ENCODE results near the gene SPR.

SPR gene

DNA sequence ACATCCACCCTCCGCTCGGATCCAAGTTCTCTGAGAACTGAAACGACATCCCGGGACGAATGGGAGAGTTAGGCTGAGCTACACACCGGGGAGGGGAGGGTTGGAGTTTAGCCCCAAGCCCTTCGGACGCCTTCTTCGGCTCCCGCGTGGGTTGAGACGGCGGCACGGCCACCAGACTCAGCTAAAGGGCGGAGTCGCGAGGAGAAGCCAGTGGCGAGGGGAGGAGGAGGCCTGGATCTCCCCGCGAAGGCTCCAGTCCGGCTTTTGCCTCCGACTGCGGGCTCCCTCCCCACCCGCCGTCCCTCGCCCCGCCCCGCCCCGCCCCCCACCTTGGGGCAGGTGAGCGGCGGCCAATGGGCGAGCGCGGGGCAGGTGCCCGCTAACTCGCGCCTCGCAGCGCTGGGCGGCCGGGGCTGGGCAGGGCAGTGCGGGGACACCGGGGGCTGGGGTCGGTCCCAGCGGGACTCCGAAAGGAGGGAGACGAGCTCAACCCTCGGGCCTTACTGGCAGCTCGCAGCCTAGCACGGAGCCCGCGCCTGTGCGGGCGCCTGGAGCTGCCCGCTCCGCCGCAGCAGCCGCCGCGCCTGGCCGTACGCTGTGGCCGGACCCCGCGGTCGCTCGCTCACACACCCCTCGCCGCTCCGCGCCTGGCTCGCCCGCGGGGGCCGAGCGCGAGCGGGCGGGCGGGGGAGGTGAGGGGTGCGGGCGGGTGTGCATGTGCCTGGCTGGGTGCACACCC, 30.1 kb downstream of the SPR start, which contains the start of gene EMX1:
EMX1 (plus strand) TSS at position 382 of the 739 bp plus-strand sequence; CDS start at position 716, 334 bp downstream.
- Histone ChIP-seq H3K27me3 (ENCODE audit: insufficient read depth, low read depth, severe bottlenecking) (peaks cover 32% of the 10 kb centered on the region), H3K36me3 (peaks cover 14% of the 10 kb centered on the region), H3K9me3 (ENCODE audit: severe bottlenecking) (peaks cover 7% of the 10 kb centered on the region), H3K4me3 (ENCODE audit: low read depth, low read length) (peak within 1 kb of the TSS; percentile 59), H3K27ac (peak within 1 kb of the TSS; percentile 65)
- DNase-seq, result peak; percentile 93
- TF ChIP-seq, protein P1, sequence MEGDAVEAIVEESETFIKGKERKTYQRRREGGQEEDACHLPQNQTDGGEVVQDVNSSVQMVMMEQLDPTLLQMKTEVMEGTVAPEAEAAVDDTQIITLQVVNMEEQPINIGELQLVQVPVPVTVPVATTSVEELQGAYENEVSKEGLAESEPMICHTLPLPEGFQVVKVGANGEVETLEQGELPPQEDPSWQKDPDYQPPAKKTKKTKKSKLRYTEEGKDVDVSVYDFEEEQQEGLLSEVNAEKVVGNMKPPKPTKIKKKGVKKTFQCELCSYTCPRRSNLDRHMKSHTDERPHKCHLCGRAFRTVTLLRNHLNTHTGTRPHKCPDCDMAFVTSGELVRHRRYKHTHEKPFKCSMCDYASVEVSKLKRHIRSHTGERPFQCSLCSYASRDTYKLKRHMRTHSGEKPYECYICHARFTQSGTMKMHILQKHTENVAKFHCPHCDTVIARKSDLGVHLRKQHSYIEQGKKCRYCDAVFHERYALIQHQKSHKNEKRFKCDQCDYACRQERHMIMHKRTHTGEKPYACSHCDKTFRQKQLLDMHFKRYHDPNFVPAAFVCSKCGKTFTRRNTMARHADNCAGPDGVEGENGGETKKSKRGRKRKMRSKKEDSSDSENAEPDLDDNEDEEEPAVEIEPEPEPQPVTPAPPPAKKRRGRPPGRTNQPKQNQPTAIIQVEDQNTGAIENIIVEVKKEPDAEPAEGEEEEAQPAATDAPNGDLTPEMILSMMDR (IDR thresholded peaks at IDR 0.05; ENCODE audit: low read depth, low read length), result no peak

DNA sequence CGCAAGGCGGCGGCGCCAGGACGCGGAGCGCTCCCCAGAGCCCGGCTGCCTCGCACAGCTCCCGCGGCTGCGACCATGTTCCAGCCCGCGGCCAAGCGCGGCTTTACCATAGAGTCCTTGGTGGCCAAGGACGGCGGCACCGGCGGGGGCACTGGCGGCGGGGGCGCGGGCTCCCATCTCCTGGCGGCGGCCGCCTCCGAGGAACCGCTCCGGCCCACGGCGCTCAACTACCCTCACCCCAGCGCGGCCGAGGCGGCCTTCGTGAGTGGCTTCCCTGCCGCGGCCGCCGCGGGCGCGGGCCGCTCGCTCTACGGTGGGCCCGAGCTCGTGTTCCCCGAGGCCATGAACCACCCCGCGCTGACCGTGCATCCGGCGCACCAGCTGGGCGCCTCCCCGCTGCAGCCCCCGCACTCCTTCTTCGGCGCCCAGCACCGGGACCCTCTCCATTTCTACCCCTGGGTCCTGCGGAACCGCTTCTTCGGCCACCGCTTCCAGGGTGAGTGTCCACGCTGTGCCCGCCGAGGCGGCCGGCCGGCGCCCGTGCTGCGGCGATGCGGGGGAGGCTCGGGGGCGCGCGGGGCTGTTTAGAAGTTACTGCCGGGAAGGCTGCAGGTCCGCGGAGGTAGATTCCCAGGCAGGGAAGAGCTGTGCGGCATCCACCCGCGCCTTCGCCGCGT, 30.8 kb downstream of the SPR start:
- H3K27me3 ChIP-seq (ENCODE audit: insufficient read depth, low read depth, severe bottlenecking), result peaks cover 32% of the 10 kb centered on the region
- peak overlapping the region; percentile 65 for H3K27ac ChIP-seq
- H3K4me3 ChIP-seq (ENCODE audit: low read depth, low read length), result peak overlapping the region; percentile 59
- peaks cover 7% of the 10 kb centered on the region for H3K9me3 ChIP-seq (ENCODE audit: severe bottlenecking)
- peaks cover 14% of the 10 kb centered on the region for H3K36me3 ChIP-seq
- TF ChIP-seq, protein P1 (IDR thresholded peaks at IDR 0.05; ENCODE audit: low read depth, low read length), result no peak
- peak; percentile 56 for DNase-seq

DNA sequence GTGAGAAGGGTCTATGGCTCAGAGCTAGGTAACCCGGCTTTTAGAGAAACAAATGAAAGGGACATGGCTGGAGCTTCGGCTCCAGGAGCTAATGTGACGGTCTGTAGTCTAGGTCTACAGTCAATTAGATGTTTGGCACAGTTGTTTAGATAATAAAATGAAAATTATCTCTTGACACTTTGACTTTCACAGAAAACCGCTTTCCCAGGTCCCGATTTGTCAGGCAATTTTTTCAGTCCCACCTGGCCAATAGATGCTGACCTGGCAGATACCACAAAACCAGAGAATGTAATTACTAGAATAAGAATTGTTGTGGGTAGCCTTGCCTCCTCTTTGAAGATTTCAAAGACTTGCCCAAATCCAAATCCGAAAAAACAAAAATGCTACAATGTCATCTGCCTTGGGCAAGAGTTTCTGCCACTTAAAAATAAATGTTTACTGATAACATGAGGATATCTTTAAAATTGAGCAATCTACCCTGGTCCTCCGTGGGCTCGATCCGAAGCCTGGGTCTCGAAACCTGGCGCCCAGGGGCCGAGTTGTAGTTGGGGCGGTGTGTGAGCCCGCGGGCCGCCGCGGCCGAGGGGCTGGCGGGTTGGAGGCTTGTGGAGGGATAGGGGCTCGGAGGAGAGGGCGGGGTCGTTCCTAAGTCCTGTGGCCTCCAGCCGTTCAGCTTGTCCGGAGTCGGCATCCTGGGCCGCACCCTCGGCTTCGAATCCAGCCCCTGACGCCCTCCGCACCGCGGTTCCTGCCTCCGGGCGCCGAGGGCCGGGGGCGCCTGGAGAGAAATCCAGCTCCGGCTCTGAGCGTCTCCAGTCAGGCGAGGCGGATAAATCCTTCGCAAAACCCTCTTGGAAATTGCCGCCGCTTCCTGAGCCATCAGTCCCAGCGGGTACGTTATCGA, 32.5 kb downstream of the SPR start:
- TF ChIP-seq, protein P1 (IDR thresholded peaks at IDR 0.05; ENCODE audit: low read depth, low read length), result no peak
- H3K9me3 ChIP-seq (ENCODE audit: severe bottlenecking), result peaks cover 7% of the 10 kb centered on the region
- DNase-seq, result peak; percentile 65
- no peak overlapping the region for H3K27ac ChIP-seq
- peak overlapping the region; percentile 59 for H3K4me3 ChIP-seq (ENCODE audit: low read depth, low read length)
- peaks cover 32% of the 10 kb centered on the region for H3K27me3 ChIP-seq (ENCODE audit: insufficient read depth, low read depth, severe bottlenecking)
- H3K36me3 ChIP-seq, result peaks cover 16% of the 10 kb centered on the region

DNA sequence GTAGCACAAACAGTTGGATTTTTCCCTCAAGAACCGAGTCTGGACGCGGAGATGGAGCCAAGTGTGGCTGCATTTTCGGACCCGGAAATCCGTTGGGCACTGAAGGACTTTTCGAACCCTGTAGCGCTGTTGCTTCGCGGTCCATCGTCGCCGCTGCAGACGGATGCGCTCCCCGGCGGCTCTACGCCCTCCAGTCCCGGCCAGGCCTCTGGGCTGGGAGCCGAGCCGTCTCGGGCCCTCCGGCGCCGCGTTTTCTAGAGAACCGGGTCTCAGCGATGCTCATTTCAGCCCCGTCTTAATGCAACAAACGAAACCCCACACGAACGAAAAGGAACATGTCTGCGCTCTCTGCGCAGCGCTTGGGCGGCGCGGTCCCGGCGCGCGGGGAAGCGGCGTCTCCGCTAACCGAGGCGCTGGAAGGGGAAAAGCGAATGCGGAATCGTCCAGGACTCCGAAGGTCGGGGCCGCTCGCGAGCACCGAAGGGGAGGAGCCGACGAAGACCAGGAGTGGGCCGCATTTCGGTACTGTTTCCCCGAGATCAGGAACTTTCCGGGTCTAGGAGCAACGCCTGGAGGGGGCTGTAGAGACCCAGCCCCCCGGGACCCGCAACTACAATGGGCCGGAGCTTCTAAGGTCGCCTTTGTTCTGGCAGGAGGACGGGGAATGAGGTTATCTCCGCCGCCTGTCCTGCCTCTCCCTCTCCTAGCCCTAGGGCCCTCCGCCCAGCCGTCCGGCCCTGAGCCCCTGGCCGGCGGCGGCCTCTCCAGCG, 33.3 kb downstream of the SPR start:
- no peak for DNase-seq
- Histone ChIP-seq H3K9me3 (ENCODE audit: severe bottlenecking) (peaks cover 7% of the 10 kb centered on the region), H3K4me3 (ENCODE audit: low read depth, low read length) (peak overlapping the region; percentile 22), H3K27me3 (ENCODE audit: insufficient read depth, low read depth, severe bottlenecking) (peaks cover 24% of the 10 kb centered on the region), H3K27ac (no peak overlapping the region), H3K36me3 (peaks cover 19% of the 10 kb centered on the region)
- TF ChIP-seq, protein P1 (IDR thresholded peaks at IDR 0.05; ENCODE audit: low read depth, low read length), result no peak

Measured in WERI-Rb-1 (cell line).